ENCODE data around the gene CYP8B1.
"Not testable (repeated sequence)": the region's sequence is repeated elsewhere in the genome, so short reads cannot be mapped to it uniquely, and the experiment has no call there.

CYP8B1 gene

GRCh38 chr3:42887084-42887483 lies 11.4 kb upstream of the CYP8B1 start:
- H3K4me3 ChIP-seq (ENCODE audit: control insufficient read depth, low read depth, low read length), result no peak overlapping the region
- TF ChIP-seq CTCF (IDR thresholded peaks at IDR 0.05; ENCODE audit: control insufficient read depth, insufficient read depth, low read depth, low read length, missing control alignments), result no peak
- DNase-seq (ENCODE audit: low read depth), result no peak

DNA sequence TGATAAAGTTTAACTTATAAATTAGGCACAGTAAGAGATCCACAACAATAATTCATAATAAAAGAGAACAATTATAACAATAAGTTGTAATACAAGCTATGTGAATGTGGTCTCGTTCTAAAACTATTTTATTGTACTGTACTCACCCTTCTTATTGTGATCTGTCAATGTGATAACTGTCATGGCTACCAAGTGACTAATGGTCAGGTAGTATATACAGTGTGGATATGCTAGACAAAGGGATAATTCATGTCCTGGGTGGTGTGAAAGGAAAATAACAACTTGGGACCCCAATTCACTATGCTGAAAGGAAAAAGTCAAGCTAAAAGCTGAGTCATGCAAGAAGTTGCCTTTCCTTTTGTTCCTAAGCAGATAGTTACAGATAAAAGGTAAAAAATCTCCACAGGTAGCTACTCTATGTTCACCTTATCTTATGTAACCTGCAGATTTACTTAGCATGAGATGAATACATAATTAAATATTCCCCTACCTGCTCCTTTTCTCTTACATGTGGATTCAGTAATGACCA lies 10.7 kb upstream of the CYP8B1 start:
- no peak for DNase-seq (ENCODE audit: low read depth)
- H3K4me3 ChIP-seq (ENCODE audit: control insufficient read depth, low read depth, low read length), result no peak overlapping the region
- no peak for TF ChIP-seq CTCF (IDR thresholded peaks at IDR 0.05; ENCODE audit: control insufficient read depth, insufficient read depth, low read depth, low read length, missing control alignments)

GRCh38 chr3:42884324-42884723 lies 8.6 kb upstream of the CYP8B1 start:
- H3K4me3 ChIP-seq (ENCODE audit: control insufficient read depth, low read depth, low read length), result no peak overlapping the region
- TF ChIP-seq CTCF (IDR thresholded peaks at IDR 0.05; ENCODE audit: control insufficient read depth, insufficient read depth, low read depth, low read length, missing control alignments), result no peak
- DNase-seq (ENCODE audit: low read depth), result no peak

GRCh38 chr3:42883251-42883930 lies 7.7 kb upstream of the CYP8B1 start:
- DNase-seq (ENCODE audit: low read depth); H3K4me3 ChIP-seq (ENCODE audit: control insufficient read depth, low read depth, low read length): not testable (repeated sequence)

DNA sequence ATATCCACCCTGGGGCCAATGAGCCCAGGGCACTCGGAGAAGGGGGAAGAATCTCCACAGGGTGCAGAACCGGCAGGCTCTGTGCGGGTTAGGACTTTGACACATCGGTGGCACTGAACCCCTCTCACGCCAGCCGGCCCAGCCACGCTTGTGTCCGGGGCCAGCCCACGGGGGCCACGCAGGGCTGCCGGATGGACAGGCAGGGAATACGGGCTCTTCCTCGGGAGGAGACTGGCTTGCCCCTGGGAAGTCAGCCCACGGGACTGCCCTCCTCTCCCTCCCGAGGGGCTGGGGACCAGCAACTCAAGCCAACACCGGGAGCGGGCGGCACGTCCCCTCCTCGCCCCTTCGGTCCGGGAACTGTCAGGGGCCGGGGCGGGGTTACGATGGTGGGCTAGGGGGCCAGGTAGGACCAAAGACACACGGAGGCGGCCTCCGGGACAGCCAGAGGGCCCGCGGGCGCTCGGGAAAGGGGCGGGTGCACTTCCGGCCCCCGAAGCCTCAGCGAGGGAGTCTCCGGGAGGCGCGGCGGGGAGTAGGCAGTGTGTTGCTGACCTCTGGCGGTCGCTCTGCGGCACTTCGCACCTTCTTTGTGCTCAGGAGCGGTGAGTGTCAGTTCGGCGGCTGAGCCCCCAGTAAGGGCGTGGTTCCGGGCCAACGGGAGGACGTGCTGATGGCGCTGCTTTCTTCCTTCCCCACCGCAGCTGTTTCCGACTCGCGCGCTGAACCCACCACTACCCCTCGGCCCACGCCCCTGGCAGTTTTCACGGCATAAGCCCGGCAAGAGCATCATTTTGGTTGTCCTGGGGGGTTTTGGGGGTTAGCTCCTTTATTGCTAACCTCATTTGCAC lies 5.1 kb upstream of the CYP8B1 start:
- H3K4me3 ChIP-seq (ENCODE audit: control insufficient read depth, low read depth, low read length), result peak overlapping the region; percentile 78

DNA sequence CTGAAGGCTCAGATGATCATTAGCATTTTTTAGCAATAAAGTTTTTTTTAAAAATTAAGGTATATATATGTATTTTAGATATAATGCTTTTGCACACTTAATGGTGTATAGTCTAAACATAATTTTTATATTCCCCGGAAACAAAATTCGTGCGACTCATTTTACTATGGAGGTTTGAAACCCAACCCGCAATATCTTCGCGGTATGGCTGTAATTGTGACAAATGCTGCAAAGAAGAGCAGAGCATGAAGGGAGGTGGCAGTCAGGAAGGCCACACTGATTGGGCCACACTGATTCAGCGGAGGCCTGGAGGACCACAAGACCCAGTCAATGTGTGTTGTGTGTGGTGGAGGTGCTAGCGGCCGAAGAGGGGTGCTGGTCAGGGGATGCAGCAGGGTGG lies 4.5 kb upstream of the CYP8B1 start:
- H3K4me3 ChIP-seq (ENCODE audit: control insufficient read depth, low read depth, low read length), result peak overlapping the region; percentile 78; the same call in 1 of the 2 replicates
- TF ChIP-seq CTCF (IDR thresholded peaks at IDR 0.05; ENCODE audit: control insufficient read depth, insufficient read depth, low read depth, low read length, missing control alignments), result no peak

More for the DNA sequence above, 5.1 kb upstream of the CYP8B1 start:
- peak; percentile 20 for DNase-seq (ENCODE audit: low read depth)
- peak; percentile 92 for TF ChIP-seq CTCF (IDR thresholded peaks at IDR 0.05; ENCODE audit: control insufficient read depth, insufficient read depth, low read depth, low read length, missing control alignments)

GRCh38 chr3:42877881-42878280 lies 2.2 kb upstream of the CYP8B1 start:
- TF ChIP-seq CTCF (IDR thresholded peaks at IDR 0.05; ENCODE audit: control insufficient read depth, insufficient read depth, low read depth, low read length, missing control alignments), result no peak
- no peak for DNase-seq (ENCODE audit: low read depth)
- no peak overlapping the region for H3K4me3 ChIP-seq (ENCODE audit: control insufficient read depth, low read depth, low read length)

More for the DNA sequence above, 4.5 kb upstream of the CYP8B1 start:
- DNase-seq (ENCODE audit: low read depth), result no peak

All from AG09309 (cell line).